Glutamatergic neuron (in vitro differentiated cells): ENCODE data around the gene FRMD4B. TPM values are rescaled to one million over a fixed set of nuclear protein-coding genes. Genes with fewer than 3 reads are reported as not detected.

Experiments
- DNase-seq: peaks from one replicate; pipeline ENCODE4 v3.0.0; 2022
- H3K27ac Mint-ChIP-seq: one replicate; pipeline ENCODE4 v1.8.0; 2020; ENCODE audit warnings: mild to moderate bottlenecking, mixed read lengths, inconsistent platforms; ENCODE audit not compliant: unreplicated experiment
- H3K27me3 Mint-ChIP-seq: one replicate; pipeline ENCODE4 v1.8.0; 2020; ENCODE audit warnings: mild to moderate bottlenecking, moderate library complexity, mixed read lengths, inconsistent platforms; ENCODE audit not compliant: unreplicated experiment
- H3K36me3 Mint-ChIP-seq: one replicate; pipeline ENCODE4 v1.8.0; 2020; ENCODE audit warnings: mild to moderate bottlenecking, mixed read lengths, inconsistent platforms; ENCODE audit not compliant: unreplicated experiment
- H3K4me1 Mint-ChIP-seq: one replicate; pipeline ENCODE4 v1.8.0; 2020; ENCODE audit warnings: mild to moderate bottlenecking, low read depth, mixed read lengths, inconsistent platforms; ENCODE audit not compliant: unreplicated experiment
- H3K4me3 Mint-ChIP-seq: one replicate; pipeline ENCODE4 v1.8.0; 2020; ENCODE audit warnings: mild to moderate bottlenecking, mixed read lengths, inconsistent platforms; ENCODE audit not compliant: unreplicated experiment
- H3K9me3 Mint-ChIP-seq: one replicate; pipeline ENCODE4 v1.8.0; 2020; ENCODE audit warnings: mild to moderate bottlenecking, moderate library complexity, mixed read lengths, inconsistent platforms; ENCODE audit not compliant: unreplicated experiment
- total RNA-seq: library from RNA; stranded (reverse); fragmentation: NEBNext Ultra II Directional; extraction: Animal tissue kit (Norgen Biotek cat#: 25700); gene quantifications from one replicate; pipeline ENCODE4 v1.2.1, GENCODE V29; 2021; ENCODE audit not compliant: unreplicated experiment
- TF ChIP-seq, protein P1 (sequence below): fragments of 200-600 bp; sonication (generic); IDR thresholded peaks from one replicate; pipeline ENCODE4 v1.5.0; 2021; ENCODE audit not compliant: partially characterized antibody, unreplicated experiment

The FRMD4B gene
- total RNA-seq, 1 donor from 2014 or later = 3.9 TPM

DNA sequence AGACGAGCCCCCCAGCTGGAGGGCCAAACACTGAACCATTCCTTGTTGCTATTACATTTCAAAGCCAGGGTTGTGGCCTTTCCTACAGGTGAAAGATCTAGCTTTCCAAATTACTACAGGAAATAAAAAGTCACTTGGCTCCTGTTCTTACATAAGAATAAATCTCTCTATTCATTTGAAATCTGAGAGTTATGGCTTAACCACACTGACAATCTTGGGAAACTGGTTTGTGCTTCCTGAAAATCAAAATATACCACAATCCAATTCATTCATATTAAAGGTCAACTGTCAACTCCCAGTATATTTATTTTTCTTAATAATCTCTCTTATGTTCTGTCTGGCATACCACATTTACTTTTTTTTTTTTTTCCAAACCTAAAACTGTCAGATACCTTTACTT lies 159.8 kb downstream of the FRMD4B start:
- Mint-ChIP-seq H3K4me1 (no peaks in the 10 kb centered on the region), H3K27me3 (no peaks in the 10 kb centered on the region), H3K9me3 (peaks cover 1% of the 10 kb centered on the region), H3K27ac (no peak overlapping the region), H3K4me3 (no peak overlapping the region), H3K36me3 (no peaks in the 10 kb centered on the region)
- TF ChIP-seq, protein P1, sequence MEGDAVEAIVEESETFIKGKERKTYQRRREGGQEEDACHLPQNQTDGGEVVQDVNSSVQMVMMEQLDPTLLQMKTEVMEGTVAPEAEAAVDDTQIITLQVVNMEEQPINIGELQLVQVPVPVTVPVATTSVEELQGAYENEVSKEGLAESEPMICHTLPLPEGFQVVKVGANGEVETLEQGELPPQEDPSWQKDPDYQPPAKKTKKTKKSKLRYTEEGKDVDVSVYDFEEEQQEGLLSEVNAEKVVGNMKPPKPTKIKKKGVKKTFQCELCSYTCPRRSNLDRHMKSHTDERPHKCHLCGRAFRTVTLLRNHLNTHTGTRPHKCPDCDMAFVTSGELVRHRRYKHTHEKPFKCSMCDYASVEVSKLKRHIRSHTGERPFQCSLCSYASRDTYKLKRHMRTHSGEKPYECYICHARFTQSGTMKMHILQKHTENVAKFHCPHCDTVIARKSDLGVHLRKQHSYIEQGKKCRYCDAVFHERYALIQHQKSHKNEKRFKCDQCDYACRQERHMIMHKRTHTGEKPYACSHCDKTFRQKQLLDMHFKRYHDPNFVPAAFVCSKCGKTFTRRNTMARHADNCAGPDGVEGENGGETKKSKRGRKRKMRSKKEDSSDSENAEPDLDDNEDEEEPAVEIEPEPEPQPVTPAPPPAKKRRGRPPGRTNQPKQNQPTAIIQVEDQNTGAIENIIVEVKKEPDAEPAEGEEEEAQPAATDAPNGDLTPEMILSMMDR = no peak
- no peak for DNase-seq

DNA sequence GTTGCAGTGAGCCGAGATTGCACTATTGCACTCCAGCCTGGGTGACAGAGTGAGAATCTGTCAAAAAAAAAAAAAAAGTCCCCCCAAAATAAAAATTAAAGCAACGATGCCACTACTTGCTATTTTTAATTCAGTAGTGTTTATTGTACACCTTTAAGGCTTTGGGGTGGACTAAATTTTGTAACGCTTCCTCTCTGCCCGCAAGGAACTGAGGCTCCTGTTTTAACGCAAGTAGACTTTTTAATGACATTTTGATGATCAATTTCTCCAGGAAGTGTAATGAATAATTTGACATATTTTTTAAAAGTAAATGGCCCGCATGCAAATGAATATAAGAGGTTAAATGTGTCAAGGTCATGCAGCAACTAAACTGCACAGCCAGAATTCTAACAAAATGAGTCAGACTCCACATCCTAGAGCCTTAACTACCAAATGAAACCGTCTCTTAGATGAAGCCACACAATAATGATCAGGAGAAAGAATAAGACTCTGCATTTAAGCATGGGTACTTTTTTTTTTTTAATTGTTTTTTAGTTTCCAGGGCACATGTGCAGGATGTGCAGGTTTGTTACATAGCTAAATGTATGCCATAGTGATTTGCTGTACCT lies 166.7 kb downstream of the FRMD4B start:
- no peak for DNase-seq
- TF ChIP-seq, protein P1 = no peak
- Mint-ChIP-seq H3K4me3 (no peak overlapping the region), H3K4me1 (no peaks in the 10 kb centered on the region), H3K27me3 (no peaks in the 10 kb centered on the region), H3K9me3 (peaks cover 1% of the 10 kb centered on the region), H3K27ac (no peak overlapping the region), H3K36me3 (no peaks in the 10 kb centered on the region)

DNA sequence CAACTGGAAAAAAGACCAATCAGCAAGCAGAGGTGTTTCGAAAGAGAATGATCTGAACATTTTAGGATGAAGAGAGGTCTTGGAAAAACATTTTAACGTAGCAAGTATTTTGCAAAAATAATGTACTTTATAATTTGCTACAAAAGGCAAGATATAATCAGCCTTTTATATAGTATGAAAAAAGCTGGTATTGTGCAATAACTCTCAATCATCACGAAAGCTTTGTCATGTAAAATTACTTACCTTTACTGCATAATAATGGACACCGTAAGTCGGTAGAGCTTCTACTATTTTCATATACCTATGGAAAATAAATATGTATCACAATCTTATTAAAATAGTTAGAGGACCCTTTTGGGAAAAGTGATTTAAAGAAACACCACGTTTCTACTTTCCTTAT lies 167.8 kb downstream of the FRMD4B start:
- Mint-ChIP-seq H3K4me3 (no peak overlapping the region), H3K27ac (no peak overlapping the region), H3K4me1 (no peaks in the 10 kb centered on the region), H3K27me3 (no peaks in the 10 kb centered on the region), H3K36me3 (no peaks in the 10 kb centered on the region), H3K9me3 (no peaks in the 10 kb centered on the region)
- DNase-seq = no peak
- TF ChIP-seq, protein P1 = no peak

DNA sequence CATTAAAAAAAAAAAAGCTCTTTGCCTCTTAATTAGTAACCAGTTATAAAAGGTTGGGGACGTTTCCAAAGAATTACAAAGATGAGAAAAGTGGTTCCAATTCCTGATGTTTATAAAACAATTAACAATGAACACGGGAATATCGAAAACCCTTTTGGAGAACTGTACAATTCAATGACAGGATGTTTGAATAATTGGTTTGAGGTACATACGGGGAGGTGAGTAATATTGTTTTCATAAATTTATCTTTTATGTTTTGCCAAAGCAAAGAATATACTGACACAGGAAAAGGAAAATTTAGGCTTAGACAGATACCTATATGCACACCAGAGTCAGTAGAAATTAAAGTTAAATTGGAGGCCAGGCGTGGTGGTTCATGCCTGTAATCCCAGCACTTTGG lies 168.9 kb downstream of the FRMD4B start:
- H3K9me3 Mint-ChIP-seq = no peaks in the 10 kb centered on the region
- DNase-seq = no peak
- TF ChIP-seq, protein P1 = no peak
- no peaks in the 10 kb centered on the region for H3K4me1 Mint-ChIP-seq
- no peaks in the 10 kb centered on the region for H3K36me3 Mint-ChIP-seq
- no peaks in the 10 kb centered on the region for H3K27me3 Mint-ChIP-seq
- H3K4me3 Mint-ChIP-seq = no peak overlapping the region
- no peak overlapping the region for H3K27ac Mint-ChIP-seq

DNA sequence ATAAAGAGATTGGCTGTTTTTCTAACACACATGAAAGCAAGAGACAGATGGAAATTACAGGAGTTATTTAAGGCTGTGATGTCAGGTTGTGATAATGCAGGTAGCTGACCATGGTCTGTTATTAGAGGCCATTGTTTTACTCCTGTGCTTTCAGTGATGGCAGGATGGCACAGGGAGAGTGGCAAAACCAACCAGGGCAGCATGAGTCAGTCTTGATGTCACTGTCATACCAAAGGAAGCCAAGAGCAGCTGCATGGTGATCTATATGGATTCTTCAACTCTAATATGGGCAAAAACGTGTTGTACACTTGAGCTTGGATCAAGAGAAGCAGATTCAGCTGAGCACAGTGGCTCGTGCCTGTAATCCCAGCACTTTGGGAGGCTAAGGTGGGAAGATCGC lies 171.6 kb downstream of the FRMD4B start:
- no peaks in the 10 kb centered on the region for H3K36me3 Mint-ChIP-seq
- H3K4me1 Mint-ChIP-seq = no peaks in the 10 kb centered on the region
- TF ChIP-seq, protein P1 = no peak
- DNase-seq = no peak
- H3K9me3 Mint-ChIP-seq = no peaks in the 10 kb centered on the region
- H3K27me3 Mint-ChIP-seq = no peaks in the 10 kb centered on the region
- no peak overlapping the region for H3K4me3 Mint-ChIP-seq
- H3K27ac Mint-ChIP-seq = no peak overlapping the region
